ENCODE results near the gene GFAP.

GRCh38 chr17:44928136-44928535 is 12.8 kb upstream of the GFAP start:
- TF ChIP-seq CTCF (conservative IDR thresholded peaks at IDR 0.05 in 1 of 2, IDR thresholded peaks at IDR 0.05 in 1 of 2; ENCODE audit: extremely low read depth in 1 of 2, insufficient read depth in 1 of 2, low read depth in 1 of 2, low read length in 2 of 2) (no peak), EZH2 (IDR thresholded peaks at IDR 0.05; ENCODE audit: borderline replicate concordance, low read length) (no peak)
